CD4-positive, alpha-beta T cell treated with Interleukin-21 for 1 hour (primary cell): ENCODE results near the gene NFATC1.
"Not testable (repeated sequence)": the region's sequence is repeated elsewhere in the genome, so short reads cannot be mapped to it uniquely, and the experiment has no call there.

ENCODE experiments used
- DNase-seq: peaks from one replicate; pipeline ENCODE4 v3.0.0-alpha.2; 2020

Gene NFATC1

DNA sequence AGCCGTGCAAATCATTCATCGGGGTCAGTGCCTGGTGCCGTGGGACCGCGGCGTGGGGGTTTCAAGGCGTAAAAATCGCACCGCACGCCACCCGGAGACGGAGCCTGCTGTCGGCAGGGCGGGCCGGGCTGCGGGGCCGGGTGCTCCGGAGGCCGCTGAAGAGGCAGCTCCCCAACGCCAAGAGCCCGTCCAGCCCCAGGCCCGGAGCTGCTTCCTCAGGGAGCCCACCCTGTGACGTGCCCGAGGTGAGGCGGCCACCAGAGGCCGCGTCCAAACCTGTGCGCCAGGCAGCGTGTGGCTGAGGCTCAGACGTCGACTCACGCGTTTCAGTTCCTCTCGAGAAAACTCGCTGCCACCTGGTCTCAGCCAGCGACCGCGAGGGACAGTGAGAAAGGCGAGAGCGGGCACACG is 98.1 kb downstream of the NFATC1 start:
- no peak for DNase-seq

DNA sequence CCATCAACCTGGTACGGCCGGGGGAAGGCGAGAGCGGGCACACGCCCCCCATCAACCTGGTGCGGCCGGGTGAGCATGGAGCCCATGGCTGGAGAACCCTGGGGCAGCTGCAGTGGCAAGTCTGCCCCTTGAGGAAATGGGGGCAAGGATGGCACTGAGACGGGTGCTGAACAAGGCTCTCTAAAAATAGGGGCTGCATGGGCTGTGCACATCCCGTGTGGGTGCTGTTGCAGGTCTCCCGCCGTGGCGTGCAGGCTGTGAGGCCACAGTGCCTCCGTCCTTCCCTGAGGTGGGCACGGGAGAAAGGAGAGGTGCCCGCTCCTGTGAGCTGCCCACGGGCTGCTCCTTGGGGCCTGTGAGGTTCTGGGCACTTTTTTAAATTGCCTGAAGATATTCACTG is 99.2 kb downstream of the NFATC1 start:
- DNase-seq, result no peak

DNA sequence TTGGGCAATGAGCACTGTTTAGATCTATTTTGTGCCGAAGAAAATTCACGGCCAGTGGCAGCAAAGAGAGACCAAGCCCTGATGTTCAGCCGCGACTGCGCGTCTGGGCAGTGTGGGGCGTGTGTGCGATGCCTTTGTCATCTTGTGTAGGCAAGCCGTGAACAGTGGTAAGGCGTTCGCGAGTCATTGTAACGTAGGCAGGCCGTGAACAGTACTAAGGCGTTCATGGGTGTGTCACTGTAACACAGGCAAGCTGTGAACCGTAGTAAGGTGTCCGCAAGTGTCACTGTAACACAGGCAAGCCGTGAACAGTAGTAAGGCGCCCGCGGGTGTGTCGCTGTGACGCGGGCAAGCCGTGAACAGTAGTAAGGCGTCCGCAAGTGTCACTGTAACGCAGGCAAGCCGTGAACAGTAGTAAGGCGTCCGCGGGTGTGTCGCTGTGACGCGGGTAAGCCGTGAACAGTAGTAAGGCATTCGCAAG is 99.9 kb downstream of the NFATC1 start:
- DNase-seq, result no peak

DNA sequence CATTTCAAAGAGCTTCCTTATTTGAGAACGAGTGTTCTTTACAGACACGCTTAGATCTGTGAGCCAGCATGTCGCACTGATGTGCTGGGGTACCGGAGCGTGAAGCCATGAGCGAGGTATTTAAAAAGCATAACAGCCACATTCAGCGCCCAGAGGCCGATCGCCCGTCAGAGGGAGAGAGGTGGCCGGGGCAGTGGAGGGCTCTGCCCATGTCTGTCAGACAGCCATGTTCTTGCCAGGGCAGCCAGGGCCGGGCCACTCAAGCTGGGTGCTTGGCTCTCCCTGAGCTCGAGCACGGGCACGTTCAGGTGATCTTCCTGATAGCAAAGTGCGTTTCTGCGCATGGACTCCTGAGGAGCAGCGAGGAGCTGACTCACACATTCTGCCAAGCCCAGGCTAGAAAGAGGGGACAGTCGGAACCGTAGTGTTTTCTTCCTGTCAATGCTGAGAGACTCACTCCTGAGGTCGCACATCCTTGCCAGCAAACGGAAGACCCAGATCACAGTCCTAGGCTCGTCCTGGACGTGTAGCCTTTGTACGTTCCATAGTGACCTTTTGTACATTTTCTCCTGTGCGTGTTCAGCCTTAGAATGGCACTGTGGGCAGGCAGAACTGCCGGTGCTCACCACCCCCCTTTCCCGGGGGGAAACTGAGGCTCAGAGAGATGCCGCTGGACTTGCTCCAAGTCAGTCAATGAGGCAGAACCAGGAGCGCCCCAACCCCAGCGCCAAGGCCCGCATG is 100.7 kb downstream of the NFATC1 start:
- DNase-seq, result no peak

DNA sequence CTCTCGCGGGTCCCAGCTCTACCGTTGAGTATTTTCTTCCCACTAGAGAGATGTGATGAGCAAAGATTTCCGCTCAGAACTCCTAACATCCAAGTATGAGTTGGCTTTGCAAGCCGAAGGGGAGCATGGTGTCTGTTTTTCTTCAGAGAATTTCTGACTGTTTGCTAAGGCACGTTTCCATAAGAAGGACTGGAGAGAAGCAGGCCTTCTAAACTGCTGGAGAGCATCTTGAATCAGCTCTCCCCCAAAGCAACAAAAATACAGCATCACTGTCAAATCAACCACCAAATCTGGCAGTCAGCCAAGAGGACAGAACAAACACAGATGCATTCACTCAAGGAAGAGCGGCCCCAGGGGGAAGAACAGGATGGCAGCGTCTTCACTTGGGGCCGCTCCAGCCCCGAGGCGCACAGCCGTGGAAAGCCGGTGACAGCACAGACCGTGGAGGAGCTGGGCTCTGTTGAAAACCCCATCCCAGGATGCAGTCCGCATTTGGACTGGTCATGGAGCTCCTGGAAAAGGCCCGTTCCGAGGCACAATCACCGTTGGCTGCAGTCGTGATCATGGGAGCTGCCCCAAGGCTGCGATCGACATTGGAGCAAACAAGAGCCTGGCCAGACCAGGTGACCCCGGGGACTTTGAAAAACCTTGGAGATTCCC is 101.4 kb downstream of the NFATC1 start:
- no peak for DNase-seq

DNA sequence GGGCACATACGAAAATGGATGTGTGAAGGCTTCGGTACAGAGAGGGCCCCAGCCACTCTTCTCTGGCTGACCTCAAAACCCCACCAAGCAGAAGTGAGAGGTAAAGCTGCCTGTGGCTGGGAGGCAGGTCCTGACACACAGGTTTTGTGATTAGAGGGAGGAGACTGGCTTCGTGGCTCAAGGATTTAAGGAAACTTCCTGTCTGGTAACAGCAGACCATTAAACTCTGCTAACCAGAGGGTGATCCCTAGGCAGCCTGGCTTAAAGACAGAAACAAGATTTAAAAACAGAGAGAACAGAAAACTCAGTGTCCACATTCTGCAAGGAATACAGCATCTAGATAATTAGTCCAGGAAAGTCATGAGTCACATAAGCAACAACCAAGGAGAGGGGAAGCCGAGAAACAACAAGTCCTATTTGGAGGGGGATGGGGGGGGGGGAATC is 101.9 kb downstream of the NFATC1 start:
- no peak for DNase-seq

DNA sequence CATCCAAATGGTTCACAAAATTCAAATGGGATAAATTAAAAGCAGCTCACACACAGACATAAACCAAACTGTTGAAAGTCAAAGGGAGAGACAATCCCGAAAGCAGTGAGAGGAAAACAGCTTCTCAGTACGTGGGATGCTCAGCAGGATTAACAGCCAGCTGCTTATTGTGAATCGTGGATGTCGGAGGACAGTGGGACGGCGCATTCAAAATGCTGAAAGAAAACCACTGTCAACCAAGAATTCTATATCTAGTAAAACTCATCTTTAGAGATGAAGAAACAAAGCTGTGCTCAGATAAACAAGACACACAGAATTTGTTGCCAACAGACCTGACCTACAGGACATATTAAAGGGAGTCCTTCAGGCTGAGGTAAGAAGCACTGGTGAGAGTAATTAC is 102.9 kb downstream of the NFATC1 start:
- DNase-seq, result no peak

DNA sequence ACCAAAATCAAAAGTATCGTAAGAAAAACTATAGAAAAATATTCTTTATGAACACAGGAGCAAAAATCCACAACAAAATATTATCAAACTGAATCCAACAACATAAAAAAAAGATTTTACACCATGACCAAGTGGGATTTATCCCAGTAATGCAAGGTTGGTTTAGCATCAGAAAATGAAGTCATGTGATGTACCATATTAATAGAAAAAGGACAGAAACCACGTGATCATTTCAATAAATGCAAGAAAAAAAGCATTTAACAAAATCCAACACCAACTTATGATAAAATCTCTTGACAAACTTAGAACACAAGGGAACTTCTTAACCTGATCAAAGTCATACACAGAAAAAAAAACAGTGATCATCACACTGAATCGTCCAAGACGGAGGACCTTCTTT is 105.3 kb downstream of the NFATC1 start:
- DNase-seq, result no peak

DNA sequence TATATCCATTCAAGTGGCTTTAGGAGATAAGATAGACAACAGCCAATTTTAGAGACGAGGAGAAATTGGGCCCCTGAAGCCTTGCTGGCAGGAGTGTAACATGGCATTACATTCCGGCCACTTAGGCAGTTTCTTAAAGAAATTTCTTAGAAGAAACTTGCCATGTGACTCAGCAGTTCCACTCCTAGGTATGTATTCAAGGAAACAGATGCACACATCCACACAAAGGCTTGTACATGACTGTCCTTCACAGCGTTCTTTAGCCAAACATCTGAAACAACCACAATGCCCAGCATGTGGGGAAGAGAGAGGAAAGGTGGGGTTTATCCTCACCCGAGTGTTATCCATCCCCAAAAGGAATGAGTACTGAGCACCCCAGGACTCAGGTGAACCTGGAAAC is 107.1 kb downstream of the NFATC1 start:
- no peak for DNase-seq

DNA sequence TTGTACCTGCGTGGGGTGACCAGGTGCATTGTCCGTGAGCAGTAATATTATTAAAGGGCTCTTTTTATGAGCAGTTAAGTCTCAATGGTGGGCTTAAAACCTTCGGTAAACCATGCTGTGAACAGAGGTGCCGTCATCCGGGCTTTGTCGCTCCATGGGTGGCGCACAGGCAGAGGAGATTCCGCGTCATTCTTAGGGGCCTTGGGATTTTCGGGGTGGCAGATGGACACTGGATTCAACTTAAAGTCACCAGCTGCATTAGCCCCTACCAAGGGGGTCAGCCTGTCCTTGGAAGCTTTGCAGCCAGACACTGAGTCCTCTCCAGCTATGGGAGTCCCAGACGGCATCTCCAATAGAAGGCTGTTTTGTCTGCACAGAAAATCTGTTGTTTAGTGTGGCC is 107.7 kb downstream of the NFATC1 start:
- DNase-seq, result no peak

DNA sequence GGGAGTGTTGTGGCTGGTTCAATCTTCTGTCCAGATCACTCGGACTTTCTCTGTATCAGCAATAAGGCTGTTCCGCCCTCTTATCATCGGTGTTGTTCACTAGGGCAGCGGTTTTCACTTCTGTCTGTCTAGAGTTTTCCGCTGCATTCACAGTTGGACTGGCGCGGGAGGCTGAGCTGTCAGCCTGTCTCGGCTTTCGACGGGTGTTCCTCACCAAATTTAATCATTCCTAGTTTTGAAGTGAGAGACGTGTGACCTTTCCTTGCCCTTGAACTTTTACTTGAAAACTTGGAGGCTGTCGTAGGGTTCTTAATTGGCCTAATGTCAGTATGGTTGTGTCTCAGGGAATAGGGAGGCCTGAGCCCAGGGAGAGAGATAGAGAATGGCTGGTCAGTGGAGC is 108.3 kb downstream of the NFATC1 start:
- DNase-seq, result no peak

DNA sequence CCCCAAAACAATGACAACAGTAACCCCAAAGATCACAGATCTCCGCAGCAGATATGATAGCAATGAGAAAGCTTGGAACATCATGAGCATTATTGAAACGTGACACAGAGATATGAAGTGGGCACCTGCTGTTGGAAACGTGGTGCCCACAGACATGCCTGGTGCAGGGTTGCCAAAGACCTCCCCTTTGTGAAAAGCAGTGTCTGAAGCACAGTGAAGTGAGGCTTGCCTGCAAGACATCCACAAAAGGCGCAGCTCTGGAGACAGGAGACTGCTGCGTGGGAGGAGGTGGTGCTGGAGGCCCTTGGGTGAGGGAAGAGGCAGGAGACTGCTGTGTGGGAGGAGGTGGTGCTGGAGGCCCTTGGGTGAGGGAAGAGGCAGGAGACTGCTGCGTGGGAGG is 108.8 kb downstream of the NFATC1 start:
- DNase-seq, result not testable (repeated sequence)

DNA sequence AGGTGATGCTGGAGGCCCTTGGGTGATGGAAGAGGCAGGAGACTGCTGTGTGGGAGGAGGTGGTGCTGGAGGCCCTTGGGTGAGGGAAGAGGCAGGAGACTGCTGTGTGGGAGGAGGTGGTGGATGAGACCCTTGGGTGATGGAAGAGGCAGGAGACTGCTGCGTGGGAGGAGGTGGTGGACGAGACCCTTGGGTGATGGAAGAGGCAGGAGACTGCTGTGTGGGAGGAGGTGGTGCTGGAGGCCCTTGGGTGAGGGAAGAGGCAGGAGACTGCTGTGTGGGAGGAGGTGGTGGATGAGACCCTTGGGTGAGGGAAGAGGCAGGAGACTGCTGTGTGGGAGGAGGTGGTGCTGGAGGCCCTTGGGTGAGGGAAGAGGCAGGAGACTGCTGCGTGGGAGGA is 109.7 kb downstream of the NFATC1 start:
- DNase-seq, result not testable (repeated sequence)

DNA sequence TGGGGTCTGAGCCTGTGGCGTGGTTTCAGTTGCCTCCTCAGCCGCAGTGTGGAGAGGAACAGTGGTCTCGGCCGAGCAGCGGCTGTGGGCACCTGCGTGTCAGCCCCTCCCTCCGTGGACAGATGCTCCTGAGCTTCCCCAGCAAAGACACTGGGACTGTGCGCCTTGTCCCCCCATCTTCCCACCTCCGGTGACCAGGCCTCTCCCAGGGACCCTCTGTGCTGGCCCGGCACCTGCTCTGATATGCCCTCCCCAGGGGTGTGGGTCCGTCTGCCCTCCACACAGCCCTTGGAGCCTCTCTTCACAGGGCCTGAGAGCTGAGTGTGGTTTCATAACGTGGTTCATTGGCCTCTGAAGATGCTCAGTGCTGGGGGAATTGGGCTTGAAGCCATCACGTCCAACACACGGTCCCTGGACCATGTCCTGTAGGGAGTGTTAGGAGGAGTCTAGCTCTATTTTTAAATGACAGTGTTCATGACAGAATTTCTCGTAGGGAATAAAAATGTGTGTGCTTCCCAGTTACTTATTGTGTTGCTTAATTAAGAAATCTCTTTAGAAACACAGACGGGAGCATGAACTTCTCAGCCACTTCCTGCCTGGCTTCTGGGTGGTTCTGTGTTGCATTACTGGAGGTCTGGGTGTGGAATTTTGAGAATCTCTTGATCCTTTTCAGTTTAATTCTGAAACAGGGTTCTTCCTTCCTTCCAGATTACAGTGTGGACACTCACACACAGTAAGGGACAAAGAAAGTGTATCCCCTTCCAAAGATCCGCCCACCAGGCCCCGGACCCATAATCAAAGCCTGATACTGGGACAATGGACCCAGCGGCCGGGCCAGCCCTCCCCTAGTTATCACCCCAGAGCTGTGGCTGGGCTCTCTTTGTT is 110.7 kb downstream of the NFATC1 start:
- no peak for DNase-seq

DNA sequence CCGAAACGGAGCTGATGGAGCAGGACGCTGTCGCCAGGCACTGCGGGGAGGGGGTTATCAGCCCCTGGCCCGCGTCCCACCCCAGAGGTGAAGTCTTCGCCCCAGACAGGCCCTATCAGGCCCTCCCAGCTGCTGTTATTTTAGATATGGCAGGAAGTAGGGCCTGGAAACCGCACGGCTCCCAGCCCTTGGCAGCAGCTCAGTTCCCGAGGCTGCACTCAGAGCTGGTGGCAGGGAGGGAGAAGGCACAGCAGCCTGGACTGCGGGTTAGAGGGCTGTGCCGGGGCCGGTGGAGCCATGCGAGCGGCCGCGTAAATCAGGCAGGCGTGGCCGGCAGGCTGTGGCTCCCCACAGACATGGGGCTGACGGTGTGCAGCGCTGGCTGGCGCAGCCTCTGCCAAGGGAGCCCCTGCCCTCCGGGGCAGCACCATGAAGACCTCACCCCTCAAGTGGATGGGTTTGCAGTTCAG is 111.4 kb downstream of the NFATC1 start:
- DNase-seq, result peak; percentile 17

DNA sequence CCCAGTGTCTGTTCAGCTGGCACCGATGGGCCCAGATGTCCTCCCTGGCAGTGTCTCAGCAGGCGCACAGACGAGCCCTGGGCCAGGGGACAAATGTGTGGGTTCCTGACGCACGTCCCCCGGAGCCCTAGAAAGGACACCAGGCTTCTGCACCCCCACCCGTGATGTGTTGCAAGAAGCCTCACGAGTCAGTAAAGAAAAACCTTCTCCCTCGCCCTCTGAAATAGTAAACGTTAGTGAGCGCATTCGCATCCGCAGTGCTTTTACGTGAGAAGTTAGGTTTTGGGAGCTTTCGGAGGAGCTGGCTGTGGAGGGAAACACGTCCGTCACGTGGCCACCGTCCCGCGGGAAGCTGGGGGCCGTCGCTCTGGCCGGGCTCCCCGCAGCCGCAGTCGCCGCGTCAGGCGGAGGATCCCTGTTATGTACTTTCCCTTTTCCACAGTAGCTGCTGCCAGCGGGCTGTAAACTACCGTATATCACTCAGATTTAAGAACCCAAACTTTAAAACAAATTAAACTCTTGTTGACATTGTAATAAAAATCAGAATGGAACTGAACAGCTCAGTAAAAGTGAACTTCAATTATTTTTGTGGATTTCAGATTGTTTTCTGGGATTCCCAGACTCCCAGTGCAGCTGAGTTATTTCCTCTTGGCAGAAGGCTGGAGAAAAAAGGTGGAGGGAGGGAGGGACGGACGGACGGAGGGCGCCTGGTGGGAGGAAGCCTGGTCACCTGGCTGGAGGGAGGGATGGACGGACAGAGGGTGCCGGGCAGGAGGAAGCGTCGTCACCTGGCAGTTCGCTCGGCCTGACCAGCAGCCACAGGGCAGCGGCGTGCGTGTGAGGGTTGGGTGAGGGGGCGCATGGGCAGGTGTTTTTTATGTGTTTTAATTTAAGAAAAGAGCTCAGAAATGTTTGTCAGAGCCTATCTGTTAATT is 112.1 kb downstream of the NFATC1 start:
- no peak for DNase-seq

DNA sequence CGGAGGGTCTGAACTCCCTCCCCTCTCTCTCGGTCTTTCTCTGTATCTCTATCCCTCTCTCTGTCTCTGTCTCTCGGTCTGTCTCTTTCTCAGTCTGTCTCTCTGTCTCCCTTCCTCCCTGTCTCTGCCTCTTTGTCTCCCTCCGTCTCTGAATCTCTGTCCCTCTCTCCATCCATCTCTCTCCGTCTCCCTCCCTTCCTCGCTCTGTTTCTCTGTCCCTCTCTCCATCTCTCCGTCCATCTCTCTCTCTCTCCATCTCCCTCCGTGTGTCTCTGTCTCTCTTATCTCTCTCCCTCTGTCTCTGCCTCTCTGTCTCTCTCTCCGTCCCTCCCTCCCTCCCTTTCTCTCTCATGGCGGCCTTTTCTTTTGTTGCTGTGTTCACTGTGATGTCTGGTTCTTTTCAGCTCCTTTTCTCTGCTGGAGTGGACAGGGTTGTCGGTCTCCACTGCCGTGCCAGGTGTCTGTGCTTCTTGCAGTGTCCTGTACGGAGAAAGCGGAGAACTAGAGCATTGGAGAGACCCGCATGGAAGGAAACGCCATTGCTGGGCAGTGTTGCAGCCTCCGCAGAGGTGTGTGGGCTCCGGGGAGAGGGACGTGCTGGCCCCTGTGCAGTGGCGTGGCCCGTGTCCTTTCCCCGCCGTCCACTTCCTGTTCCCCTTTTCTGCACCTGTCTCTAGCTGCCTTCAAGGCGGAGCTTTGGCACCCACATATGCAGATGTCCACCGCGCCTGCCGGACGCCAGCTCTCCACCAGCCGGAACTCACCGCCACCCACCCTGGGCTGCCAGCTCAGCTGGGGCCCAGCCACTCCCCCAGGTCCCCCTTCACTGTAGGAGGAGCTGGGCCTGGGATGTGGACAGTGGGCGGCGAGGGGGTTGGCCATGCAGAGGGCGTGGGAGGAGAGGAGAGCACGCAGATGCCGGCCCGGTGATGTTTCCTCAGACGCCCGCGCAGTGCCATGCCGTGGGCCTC is 113.1 kb downstream of the NFATC1 start:
- no peak for DNase-seq

DNA sequence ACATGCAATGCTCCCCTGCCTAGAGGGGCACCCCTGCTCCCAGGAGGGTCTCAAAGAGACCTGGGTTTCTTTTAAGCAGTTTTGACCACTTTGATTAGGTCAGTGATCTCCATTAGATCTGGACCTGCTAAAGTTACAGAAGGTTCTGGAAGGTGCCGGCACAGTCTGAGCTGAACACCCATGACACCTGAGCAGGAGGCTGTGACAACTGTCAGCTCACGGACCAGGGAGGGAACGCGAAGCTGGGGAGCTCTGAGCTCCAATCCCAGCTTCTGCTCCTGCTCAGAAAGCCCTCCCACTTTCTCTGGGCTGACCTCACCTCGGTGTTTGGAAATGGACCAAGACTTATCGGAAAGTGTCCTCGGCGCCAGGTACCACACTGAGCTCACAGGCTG is 113.8 kb downstream of the NFATC1 start:
- no peak for DNase-seq

DNA sequence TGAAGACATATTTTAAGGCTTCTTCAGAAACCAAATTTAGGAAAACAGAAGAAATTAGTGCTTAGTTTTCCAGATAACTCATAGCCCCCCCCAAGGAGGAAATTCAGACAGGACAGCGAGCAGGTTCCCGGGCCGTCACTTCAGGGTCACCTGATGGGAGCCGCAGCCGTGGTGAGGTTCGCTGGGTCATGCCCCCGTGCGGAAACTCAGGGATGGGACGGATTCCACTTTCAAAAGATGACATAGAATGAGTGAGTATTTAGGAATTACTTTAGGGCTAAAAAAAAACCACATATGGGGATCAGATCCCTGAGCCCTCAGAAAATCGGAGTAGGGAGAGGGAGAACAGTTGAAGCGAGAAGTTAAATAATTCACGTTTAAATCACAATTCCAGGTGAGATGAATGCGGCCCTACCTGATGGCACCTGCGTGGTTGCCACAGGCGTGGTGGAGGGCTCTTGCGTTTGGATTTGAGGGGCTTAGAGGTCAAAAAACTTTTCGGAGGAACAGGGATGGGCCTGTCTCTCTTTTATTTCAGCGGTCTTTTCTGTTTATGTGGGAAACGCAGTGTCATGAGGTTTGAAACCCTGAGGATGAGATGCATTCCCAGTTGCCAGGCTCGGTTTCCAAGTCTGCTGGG is 114.4 kb downstream of the NFATC1 start:
- DNase-seq, result no peak

DNA sequence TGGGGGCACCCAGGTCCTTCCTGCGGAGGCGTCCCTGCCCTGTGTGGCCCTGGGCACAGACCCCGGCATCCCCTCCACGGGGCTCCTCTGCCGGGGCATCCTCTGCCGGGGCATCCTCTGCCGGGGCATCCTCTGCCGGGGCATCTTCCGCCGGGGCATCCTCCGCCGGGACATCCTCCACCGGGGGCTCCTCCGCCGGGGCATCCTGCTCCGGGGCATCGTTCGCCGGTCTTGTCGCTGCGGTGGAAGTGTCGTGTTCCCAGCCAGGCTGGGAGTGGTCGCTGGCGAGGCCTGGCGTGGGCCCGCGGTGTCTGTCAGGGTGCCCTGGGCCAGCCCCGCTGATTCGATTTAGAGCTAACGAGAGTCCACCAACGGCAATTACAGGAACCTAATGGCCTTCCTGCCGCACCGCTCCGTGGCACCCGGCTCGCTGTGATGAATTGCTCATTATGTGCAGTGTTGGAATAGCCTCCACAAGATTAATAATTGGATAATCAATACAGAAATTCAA is 115.1 kb downstream of the NFATC1 start:
- no peak for DNase-seq
